ENCODE measurements around the gene ENTR1.

- TF ChIP-seq CTCF (IDR thresholded peaks at IDR 0.05): no peak
- TF ChIP-seq EZH2 (IDR thresholded peaks at IDR 0.05): no peak
- TF ChIP-seq EZH2phosphoT487 (IDR thresholded peaks at IDR 0.05): no peak
Observed at GRCh38 chr9:136454026-136454796, 43.8 kb upstream of the ENTR1 start.
